ENCODE results near the gene ZNF41. TPM values are rescaled to one million over a fixed set of nuclear protein-coding genes. Genes with fewer than 3 reads are reported as not detected.

The ZNF41 gene
- total RNA-seq, 4 donors from 2014 or later = 5.5 to 11.3 (median 6.5) TPM

DNA sequence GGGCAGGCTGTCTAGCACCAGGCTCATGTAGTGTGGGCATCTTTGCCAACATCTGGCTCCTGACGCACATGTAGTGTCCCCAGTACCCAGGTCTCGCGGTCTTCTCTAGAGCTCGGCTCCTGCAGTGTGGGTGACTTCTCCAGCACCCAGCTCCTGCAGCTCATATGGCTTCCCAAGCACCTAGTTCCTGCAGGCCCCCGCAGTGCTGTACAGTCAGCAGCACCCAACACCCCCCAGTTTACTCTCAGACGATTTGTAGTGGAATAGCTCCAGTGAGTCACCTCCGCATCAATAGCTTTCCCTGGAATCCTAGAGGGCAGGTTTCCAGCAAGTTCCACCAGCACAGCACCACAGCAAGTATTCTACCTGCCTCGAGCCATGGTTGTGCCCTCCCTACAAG lies 30.9 kb downstream of the ZNF41 start:
- Histone ChIP-seq H3K36me3 (peaks cover 54% of the 10 kb centered on the region), H3K4me1 (no peaks in the 10 kb centered on the region), H3K27ac (no peak overlapping the region), H3K9me3 (no peaks in the 10 kb centered on the region), H3K4me3 (no peak overlapping the region), H3K27me3 (no peaks in the 10 kb centered on the region)
- WGBS = 85% methylated on average over 8 of the region's 8 CpGs
- no peak for DNase-seq (ENCODE audit: low spot score in 2 of 2)
- TF ChIP-seq CTCF (IDR thresholded peaks at IDR 0.05) (no peak), POLR2AphosphoS5 (IDR thresholded peaks at IDR 0.05) (no peak), POLR2A (IDR thresholded peaks at IDR 0.05) (no peak), EP300 (IDR thresholded peaks at IDR 0.05) (no peak)

DNA sequence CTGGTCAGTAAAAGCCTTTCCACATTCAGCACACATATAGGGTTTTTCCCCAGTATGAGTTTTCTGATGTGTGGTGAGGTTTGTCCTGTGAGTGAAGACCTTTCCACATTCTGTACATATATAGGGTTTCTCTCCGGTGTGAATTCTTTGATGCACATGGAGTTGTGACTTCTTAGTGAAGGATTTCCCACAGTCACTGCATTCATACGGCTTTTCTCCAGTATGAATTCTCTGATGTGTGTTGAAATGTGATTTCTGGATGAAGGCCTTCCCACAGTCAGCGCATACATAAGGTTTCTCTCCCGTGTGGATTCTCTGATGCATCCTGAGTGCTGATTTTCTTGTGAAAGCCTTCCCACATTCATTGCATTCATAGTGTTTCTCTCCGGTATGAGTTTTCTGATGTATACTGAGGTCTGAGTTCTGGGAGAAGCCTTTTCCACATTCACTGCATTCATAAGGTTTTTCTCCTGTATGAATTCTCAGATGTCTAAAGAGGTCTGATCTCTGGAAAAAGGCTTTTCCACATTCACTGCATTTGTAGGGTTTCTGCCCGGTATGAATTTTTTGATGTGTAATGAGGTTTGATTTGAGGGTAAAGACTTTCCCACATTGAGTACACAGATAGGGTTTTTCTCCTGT lies 34.7 kb downstream of the ZNF41 start:
- DNase-seq (ENCODE audit: low spot score in 2 of 2) = no peak
- H3K27ac ChIP-seq = no peak overlapping the region
- no peaks in the 10 kb centered on the region for H3K4me1 ChIP-seq
- peaks cover 29% of the 10 kb centered on the region for H3K36me3 ChIP-seq
- WGBS = 94% methylated on average over 6 of the region's 6 CpGs
- TF ChIP-seq CTCF (IDR thresholded peaks at IDR 0.05) (no peak), EP300 (IDR thresholded peaks at IDR 0.05) (no peak), POLR2A (IDR thresholded peaks at IDR 0.05) (no peak), POLR2AphosphoS5 (IDR thresholded peaks at IDR 0.05) (no peak)
- no peak overlapping the region for H3K4me3 ChIP-seq
- H3K27me3 ChIP-seq = no peaks in the 10 kb centered on the region
- no peaks in the 10 kb centered on the region for H3K9me3 ChIP-seq

DNA sequence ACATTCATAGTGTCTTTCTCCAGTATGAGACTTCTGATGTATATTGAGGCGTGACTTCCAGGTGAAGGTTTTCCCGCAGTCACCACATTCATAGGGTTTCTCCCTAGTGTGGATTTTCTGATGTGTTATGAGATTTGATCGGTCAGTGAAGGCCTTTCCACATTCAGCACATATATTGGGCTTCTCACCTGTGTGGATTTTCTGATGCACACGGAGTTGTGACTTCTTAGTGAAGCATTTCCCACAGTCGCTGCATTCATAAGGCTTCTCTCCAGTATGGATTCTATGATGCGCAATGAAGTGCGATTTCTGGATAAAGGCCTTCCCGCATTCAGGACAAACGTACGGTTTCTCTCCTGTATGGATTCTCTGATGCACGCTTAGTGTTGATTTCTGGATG lies 35.4 kb downstream of the ZNF41 start:
- no peaks in the 10 kb centered on the region for H3K27me3 ChIP-seq
- no peak for TF ChIP-seq POLR2A (IDR thresholded peaks at IDR 0.05)
- no peak for TF ChIP-seq CTCF (IDR thresholded peaks at IDR 0.05)
- TF ChIP-seq POLR2AphosphoS5 (IDR thresholded peaks at IDR 0.05) = no peak
- no peak for TF ChIP-seq EP300 (IDR thresholded peaks at IDR 0.05)
- DNase-seq (ENCODE audit: low spot score in 2 of 2) = no peak
- no peak overlapping the region for H3K27ac ChIP-seq
- 89% methylated on average over 11 of the region's 11 CpGs for WGBS
- no peaks in the 10 kb centered on the region for H3K9me3 ChIP-seq
- H3K4me3 ChIP-seq = no peak overlapping the region
- peaks cover 24% of the 10 kb centered on the region for H3K36me3 ChIP-seq
- no peaks in the 10 kb centered on the region for H3K4me1 ChIP-seq

DNA sequence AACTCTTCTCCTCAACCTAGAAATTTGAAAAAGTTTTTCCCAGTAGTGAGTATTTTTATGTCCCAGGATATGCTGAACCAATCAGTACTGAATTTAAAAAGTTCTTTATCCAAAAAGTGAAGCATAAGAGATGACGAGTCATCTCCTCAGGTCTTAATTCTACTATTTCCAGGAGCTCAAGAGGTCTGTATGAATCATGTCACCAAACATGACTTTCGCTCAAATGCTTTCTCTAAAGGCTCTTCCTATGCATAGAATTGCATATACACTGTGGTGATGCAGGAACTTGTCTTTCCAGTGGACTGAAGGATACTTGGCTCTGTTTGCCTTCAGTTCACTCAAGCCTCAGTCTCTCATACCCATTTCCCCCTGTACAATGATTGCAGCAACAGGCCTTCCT lies 36.1 kb downstream of the ZNF41 start:
- H3K36me3 ChIP-seq = peaks cover 19% of the 10 kb centered on the region
- no peak for TF ChIP-seq EP300 (IDR thresholded peaks at IDR 0.05)
- TF ChIP-seq CTCF (IDR thresholded peaks at IDR 0.05) = no peak
- no peaks in the 10 kb centered on the region for H3K27me3 ChIP-seq
- H3K9me3 ChIP-seq = no peaks in the 10 kb centered on the region
- no peak overlapping the region for H3K27ac ChIP-seq
- 81% methylated on average over 2 of the region's 2 CpGs for WGBS
- H3K4me3 ChIP-seq = no peak overlapping the region
- DNase-seq (ENCODE audit: low spot score in 2 of 2) = no peak
- H3K4me1 ChIP-seq = no peaks in the 10 kb centered on the region

- Histone ChIP-seq H3K4me1 (no peaks in the 10 kb centered on the region), H3K9me3 (no peaks in the 10 kb centered on the region), H3K27me3 (no peaks in the 10 kb centered on the region), H3K4me3 (no peak overlapping the region), H3K36me3 (peaks cover 14% of the 10 kb centered on the region), H3K27ac (no peak overlapping the region)
- no peak for DNase-seq (ENCODE audit: low spot score in 2 of 2)
- 94% methylated on average over 2 of the region's 2 CpGs for WGBS
- no peak for TF ChIP-seq POLR2AphosphoS5 (IDR thresholded peaks at IDR 0.05)
- TF ChIP-seq POLR2A (IDR thresholded peaks at IDR 0.05) = no peak
- no peak for TF ChIP-seq EP300 (IDR thresholded peaks at IDR 0.05)
- no peak for TF ChIP-seq CTCF (IDR thresholded peaks at IDR 0.05)
Measured at GRCh38 chrX:47446431-47446830, 36.6 kb downstream of the ZNF41 start.
